GM18502 (cell line): ENCODE results near the gene RNF19B.

Experiments
- ATAC-seq: cut with Tn5 transposase; IDR thresholded peaks from one replicate; pipeline ENCODE4 v1.9.1; 2021; ENCODE audit warnings: mild to moderate bottlenecking; ENCODE audit not compliant: unreplicated experiment, poor library complexity

The RNF19B gene

DNA sequence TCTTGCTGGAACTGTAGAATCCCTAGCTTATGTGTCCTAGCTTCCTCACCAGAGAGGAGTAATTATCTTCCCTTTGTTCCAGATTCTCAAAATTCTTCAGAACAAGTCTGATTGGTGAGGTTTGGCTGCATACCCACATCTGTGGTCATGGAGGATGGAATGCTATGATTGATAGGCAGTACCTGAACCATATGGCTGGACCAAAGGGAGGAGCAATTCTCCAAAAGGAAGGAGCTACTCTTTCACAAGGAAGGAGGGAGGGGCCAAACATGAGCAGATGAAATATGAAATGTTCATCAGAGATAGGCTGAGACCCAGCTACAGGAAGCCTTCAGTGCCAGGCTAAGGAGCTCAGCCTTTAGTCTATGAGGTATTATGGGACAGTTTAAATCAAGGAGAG lies 5.0 kb upstream of the RNF19B start:
- ATAC-seq = no peak

GRCh38 chr1:32967888-32968568 lies 3.4 kb upstream of the RNF19B start:
- ATAC-seq = no peak

GRCh38 chr1:32966900-32967299 lies 2.3 kb upstream of the RNF19B start:
- no peak for ATAC-seq

DNA sequence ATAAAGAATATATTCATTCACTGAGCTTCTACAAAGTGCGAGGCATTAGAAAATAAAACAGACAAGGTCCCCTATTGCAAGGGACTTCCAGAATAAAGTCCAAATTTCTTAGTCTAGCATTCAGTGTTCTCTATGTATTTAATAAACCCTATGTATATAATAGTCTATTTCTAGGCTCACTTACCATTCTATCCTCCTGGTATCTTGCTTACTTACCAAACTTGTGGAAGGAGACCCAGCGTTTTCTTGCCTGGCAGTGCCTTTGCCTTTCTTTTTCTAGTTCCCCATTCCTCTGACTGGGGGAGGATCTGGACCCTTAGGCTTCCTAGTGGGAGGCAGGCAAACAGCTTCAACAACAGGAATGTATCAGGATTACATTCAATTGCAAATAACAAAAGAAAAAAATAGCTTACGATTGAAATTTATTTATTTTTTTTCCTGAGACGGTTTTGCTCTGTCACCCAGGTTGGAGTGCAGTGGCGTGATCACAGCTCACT lies 690 bp upstream of the RNF19B start:
- ATAC-seq = no peak

DNA sequence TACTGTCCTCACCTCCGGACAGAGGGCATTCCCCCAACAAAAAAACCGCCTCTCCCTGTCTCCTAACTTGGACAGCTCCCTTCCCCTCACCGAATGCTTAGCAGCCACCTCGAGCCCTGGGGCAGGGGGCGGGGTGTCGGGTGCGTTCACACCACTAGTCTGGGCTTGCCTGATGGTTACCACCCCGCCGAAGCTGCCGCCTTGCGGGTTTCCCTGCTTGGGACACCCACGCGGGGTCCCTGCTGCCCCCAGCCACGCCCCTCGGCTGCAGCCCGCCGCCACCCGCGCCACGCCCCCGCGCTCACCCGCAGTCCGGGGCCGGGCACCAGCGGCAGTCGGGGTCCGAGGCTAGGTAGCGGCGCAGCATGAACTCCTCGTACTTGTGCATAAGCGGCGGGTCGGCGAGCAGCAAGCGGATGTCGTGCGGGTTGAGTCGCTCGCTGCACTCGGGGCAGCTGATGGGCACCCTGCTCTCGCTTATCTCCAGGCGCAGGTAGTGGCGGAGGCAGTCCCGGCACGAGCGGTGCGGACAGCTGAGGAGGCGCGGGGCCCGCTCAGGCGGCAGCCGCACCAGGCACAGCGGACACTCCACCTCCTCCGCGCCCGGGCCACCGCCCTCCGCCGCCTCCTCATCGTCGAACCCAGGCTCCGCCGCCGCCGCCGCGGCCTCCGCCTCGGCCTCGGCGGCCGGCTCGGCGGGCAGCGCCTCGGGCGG lies 706 bp downstream of the RNF19B start:
- peak; percentile 23 for ATAC-seq

DNA sequence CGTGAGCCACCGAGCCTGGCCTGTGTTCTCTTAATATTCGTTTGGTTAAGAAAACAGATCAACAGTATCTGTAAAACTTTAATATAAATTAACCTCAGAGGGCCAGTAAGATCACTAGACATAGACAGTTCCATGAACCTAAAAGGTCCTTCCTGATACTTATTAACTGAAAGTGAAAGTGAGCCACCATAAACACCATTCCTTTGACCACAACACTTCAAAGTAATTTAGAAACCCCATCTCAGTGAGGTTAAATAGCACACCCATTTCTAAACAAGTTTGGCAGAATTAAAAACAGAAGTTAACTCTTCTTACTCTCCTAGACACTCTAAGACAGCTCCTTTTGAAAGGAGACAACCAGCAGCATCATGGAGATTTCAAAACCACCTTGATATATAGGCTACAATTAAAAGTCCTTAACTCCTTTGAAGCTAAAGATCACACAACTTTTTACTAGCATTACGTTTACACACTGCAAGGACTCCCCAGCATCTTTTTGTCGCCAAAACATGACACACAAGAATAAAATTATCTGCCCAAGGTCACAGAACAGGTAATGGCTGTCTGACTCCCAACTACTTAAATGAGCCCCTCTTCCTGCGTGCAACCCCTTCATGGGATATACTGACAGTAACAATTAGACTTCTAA lies 2.2 kb downstream of the RNF19B start:
- no peak for ATAC-seq

DNA sequence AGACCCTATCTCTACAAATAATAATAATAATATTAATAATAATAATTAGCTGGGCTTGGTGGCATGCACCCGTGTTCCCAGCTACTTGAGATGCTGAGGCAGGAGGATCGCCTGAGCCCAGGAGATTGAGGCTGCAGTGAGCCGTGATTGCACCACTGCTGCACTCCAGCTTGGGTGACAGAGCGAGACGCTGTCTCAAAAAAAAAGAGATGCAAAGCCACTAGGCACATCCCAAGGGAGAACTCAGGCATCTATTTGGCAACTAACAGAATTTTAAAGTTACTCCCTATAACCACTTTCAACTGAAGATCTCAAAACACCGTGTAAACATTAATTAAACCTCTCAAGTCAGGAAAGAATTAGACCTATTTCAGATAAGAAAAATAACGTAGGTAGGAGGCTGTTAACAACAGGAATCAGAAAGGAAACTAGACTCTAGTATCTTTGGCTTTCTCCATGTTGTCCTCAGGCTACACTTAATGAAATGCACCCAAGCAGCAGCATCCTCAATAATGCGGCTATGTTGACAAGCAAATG lies 3.7 kb downstream of the RNF19B start:
- no peak for ATAC-seq

GRCh38 chr1:32960342-32960741 lies 4.3 kb downstream of the RNF19B start:
- ATAC-seq = no peak

GRCh38 chr1:32958827-32959226 lies 5.8 kb downstream of the RNF19B start:
- ATAC-seq = no peak

DNA sequence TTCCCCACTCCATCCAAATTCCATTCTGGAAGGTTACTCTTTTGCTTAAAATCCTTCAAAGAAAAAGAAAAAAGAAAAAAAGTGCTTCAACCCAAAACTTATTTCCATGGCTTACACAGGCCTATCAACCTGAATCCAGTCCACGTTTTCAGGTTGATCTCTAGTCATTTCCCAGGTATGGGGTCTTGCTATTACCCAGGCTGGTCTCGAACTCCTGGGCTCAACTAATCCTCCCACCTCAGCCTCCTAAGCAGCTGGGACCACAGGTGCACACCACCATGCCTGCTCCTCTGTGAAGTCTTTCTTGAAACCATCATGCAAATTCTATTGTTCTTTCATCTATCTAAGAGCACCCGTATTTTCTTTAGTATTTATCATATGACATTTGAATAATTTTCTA lies 7.6 kb downstream of the RNF19B start:
- ATAC-seq = no peak

DNA sequence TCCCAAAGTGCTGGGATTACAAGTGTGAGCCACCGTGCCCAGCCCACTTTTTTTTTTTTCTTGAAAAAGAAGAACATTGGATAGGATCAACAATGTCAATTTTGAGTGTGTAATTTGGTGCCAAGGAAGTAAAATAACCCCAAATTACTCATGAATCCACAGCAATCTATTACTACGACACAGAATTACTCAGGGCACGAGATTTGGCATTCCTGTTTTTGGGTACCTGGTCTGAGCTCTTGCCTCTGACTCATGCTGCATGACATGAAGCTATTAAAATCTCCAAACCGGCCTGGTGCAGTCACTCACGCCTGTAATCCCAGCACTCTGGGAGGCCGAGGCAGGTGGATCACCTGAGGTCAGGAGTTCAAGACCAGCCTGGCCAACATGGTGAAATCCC lies 10.4 kb downstream of the RNF19B start:
- no peak for ATAC-seq

GRCh38 chr1:32953495-32953894 lies 11.1 kb downstream of the RNF19B start:
- ATAC-seq = no peak

- no peak for ATAC-seq
Measured at GRCh38 chr1:32949519-32949918, 15.1 kb downstream of the RNF19B start.

GRCh38 chr1:32948905-32949304 lies 15.7 kb downstream of the RNF19B start:
- ATAC-seq = no peak

DNA sequence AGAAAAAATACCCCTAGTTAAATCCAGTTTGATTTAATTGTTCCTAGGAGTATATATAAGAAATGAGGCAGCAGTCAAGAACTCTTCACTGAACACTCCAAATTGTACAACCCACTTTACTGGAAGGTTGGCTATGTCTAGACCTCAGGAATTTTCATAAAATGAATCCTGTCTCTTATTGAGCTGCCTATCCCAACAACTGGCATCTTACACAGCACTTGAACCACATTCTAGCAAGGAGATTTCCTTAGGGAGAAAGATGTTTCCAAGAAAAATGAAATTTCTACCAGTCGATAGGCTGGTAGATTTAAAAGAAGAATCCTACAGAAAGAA lies 16.3 kb downstream of the RNF19B start:
- ATAC-seq = no peak

GRCh38 chr1:32947669-32948389 lies 16.8 kb downstream of the RNF19B start:
- no peak for ATAC-seq

DNA sequence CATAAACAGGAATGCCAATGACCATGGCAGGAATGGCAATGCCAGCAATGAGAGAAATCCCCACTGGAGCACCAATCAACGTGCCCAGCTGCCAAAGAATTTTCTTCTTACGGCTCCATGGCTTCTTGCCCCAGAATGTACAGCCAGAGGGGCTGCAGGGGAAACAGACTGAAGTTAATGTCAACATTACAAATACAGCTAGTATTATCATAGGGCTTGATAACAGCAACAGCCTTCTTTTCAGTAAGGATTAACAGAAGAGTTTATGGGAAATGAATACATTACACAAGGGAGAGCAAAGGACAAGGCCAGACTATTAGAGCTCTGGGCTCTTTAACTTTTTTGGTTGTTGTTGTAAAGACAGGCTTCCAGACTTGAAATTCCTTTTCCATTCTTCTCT lies 18.2 kb downstream of the RNF19B start:
- no peak for ATAC-seq

GRCh38 chr1:32944180-32944579 lies 20.4 kb downstream of the RNF19B start:
- no peak for ATAC-seq

GRCh38 chr1:32939655-32940371 lies 24.8 kb downstream of the RNF19B start:
- no peak for ATAC-seq

- no peak for ATAC-seq
Measured at GRCh38 chr1:32937061-32937460, 27.5 kb downstream of the RNF19B start.
